IMR-90 (cell line): ENCODE data around the gene BRD8. TPM values are rescaled to one million over a fixed set of nuclear protein-coding genes. Genes with fewer than 3 reads are reported as not detected.
A peak's percentile ranks its signal among the peaks of the same experiment; 100 is the strongest.

ENCODE experiments used
- ATAC-seq: fragments of 200-7000 bp; cut with Tn5 transposase; 2 replicates; pipeline ENCODE4 v1.9.1; 2020; ENCODE audit warnings: low read depth, mild to moderate bottlenecking, moderate library complexity
- BruUV-seq: library from RNA; stranded (reverse); fragments of 400-500 nt; replicated peaks from 2 replicates; lab custom pipeline; 2021; lab: Mats Ljungman, UMichigan
- CTCF ChIA-PET: fragments of 300-600 bp; formaldehyde crosslinking; extraction: SDS; loops from one replicate; lab custom pipeline; 2021; ENCODE audit warnings: antibody characterized with exemption; lab: Yijun Ruan, JAX
- POLR2A ChIA-PET: fragments of 300-600 bp; sonication (Branson Sonifier 250); formaldehyde crosslinking; loops from one replicate; lab custom pipeline; 2022; ENCODE audit warnings: antibody characterized with exemption; ENCODE audit not compliant: unreplicated experiment; lab: Charles Lee
- DNase-seq: peaks from one replicate; pipeline ENCODE4 v3.0.0; 2013
- H2AFZ ChIP-seq: replicated peaks from 2 replicates; pipeline ENCODE3; 2013; ENCODE audit warnings: low read length, mild to moderate bottlenecking; ENCODE audit not compliant: poor library complexity
- H2AK5ac ChIP-seq: 2 replicates; pipeline ENCODE4 v1.6.1; 2013; ENCODE audit warnings: low read depth, low read length, inconsistent platforms
- H2AK9ac ChIP-seq: replicated peaks from 2 replicates; pipeline ENCODE3; 2013; ENCODE audit warnings: mild to moderate bottlenecking, low read depth, low read length, moderate library complexity; ENCODE audit not compliant: poor library complexity
- H2BK120ac ChIP-seq: 2 replicates; pipeline ENCODE4 v1.6.1; 2013; ENCODE audit warnings: low read depth, low read length, inconsistent platforms
- H2BK15ac ChIP-seq: 3 replicates; pipeline ENCODE4 v1.6.1; 2013; ENCODE audit warnings: low read depth, low read length, inconsistent platforms
- H2BK20ac ChIP-seq: 2 replicates; pipeline ENCODE4 v1.6.1; 2013; ENCODE audit warnings: low read depth, mild to moderate bottlenecking, inconsistent platforms, low read length, moderate library complexity
- H2BK5ac ChIP-seq: 2 replicates; pipeline ENCODE4 v1.6.1; 2013; ENCODE audit warnings: mild to moderate bottlenecking, low read depth, low read length, inconsistent platforms; ENCODE audit not compliant: poor library complexity, severe bottlenecking
- H3K14ac ChIP-seq: replicated peaks from 2 replicates; pipeline ENCODE4 v1.6.1; 2013; ENCODE audit warnings: low read depth, low read length, inconsistent platforms
- H3K18ac ChIP-seq: 2 replicates; pipeline ENCODE4 v1.6.1; 2013; ENCODE audit warnings: low read depth, low read length, control low read depth
- H3K23ac ChIP-seq: 2 replicates; pipeline ENCODE4 v1.6.1; 2013; ENCODE audit warnings: low read depth, low read length, inconsistent platforms
- H3K27ac ChIP-seq: 2 replicates; pipeline ENCODE4 v1.5.1; 2013; ENCODE audit warnings: mild to moderate bottlenecking, control low read depth, low read length; ENCODE audit not compliant: insufficient read depth
- H3K27me3 ChIP-seq: 2 replicates; pipeline ENCODE4 v1.6.1; 2013; ENCODE audit warnings: low read length; ENCODE audit not compliant: control insufficient read depth, insufficient read depth
- H3K36me3 ChIP-seq: 2 replicates; pipeline ENCODE4 v1.6.1; 2013; ENCODE audit warnings: low read length, mixed read lengths; ENCODE audit not compliant: control insufficient read depth, insufficient read depth
- H3K4ac ChIP-seq: 2 replicates; pipeline ENCODE4 v1.6.1; 2013; ENCODE audit warnings: low read depth, low read length, inconsistent platforms
- H3K4me1 ChIP-seq: 2 replicates; pipeline ENCODE4 v1.6.1; 2013; ENCODE audit warnings: low read length, mixed read lengths; ENCODE audit not compliant: control insufficient read depth, insufficient read depth
- H3K4me2 ChIP-seq: 2 replicates; pipeline ENCODE4 v1.6.1; 2013; ENCODE audit warnings: low read depth, mild to moderate bottlenecking, control low read depth, low read length, moderate library complexity
- H3K4me3 ChIP-seq: 2 replicates; pipeline ENCODE4 v1.5.1; 2013; ENCODE audit warnings: low read depth, mild to moderate bottlenecking, control low read depth, low read length, moderate library complexity; ENCODE audit not compliant: insufficient read depth
- H3K56ac ChIP-seq: 2 replicates; pipeline ENCODE4 v1.6.1; 2013; ENCODE audit warnings: low read length, inconsistent platforms; ENCODE audit not compliant: insufficient read depth; ENCODE audit errors: extremely low read depth
- H3K79me1 ChIP-seq, 2 experiments: 2 replicates each; pipeline ENCODE4 v1.6.1; 2013; ENCODE audit warnings: low read length in 2 of 2, inconsistent platforms in 1 of 2, low read depth in 1 of 2
- H3K9ac ChIP-seq: 2 replicates; pipeline ENCODE4 v1.6.1; 2013; ENCODE audit warnings: low read depth, low read length, control low read depth
- H3K9me1 ChIP-seq: 2 replicates; pipeline ENCODE4 v1.6.1; 2013; ENCODE audit warnings: low read length, inconsistent platforms; ENCODE audit not compliant: insufficient read depth
- H3K9me3 ChIP-seq: 2 replicates; pipeline ENCODE4 v1.6.1; 2013; ENCODE audit warnings: low read length; ENCODE audit not compliant: control insufficient read depth, insufficient read depth
- H4K20me1 ChIP-seq: 2 replicates; pipeline ENCODE4 v1.6.1; 2013; ENCODE audit warnings: low read length, inconsistent platforms; ENCODE audit not compliant: insufficient read depth
- H4K5ac ChIP-seq: 2 replicates; pipeline ENCODE4 v1.6.1; 2013; ENCODE audit warnings: mild to moderate bottlenecking, low read depth, low read length, control low read depth
- H4K8ac ChIP-seq, 2 experiments: 2 replicates each; pipeline ENCODE4 v1.6.1; 2013; ENCODE audit warnings: low read depth in 2 of 2, low read length in 2 of 2, control low read depth in 1 of 2, inconsistent platforms in 1 of 2
- H4K91ac ChIP-seq: 2 replicates; pipeline ENCODE4 v1.6.1; 2013; ENCODE audit warnings: low read depth, low read length, inconsistent platforms; ENCODE audit not compliant: insufficient read depth
- CEBPB ChIP-seq: IDR thresholded peaks from 2 replicates; pipeline ENCODE4 v1.6.1; 2012; ENCODE audit warnings: low read depth, low read length, improper control_type of control experiment
- CHD1 ChIP-seq: IDR thresholded peaks from 2 replicates; pipeline ENCODE4 v1.6.1; 2012; ENCODE audit warnings: low read depth, low read length, improper control_type of control experiment
- CTCF ChIP-seq: conservative IDR thresholded peaks from 2 replicates; pipeline ENCODE4 v1.5.1; 2012; ENCODE audit warnings: mild to moderate bottlenecking, low read depth, low read length, improper control_type of control experiment
- ELK1 ChIP-seq: fragments of 150-350 bp; IDR thresholded peaks from 2 replicates; pipeline ENCODE4 v1.6.1; 2016; ENCODE audit warnings: low read depth, mild to moderate bottlenecking, low read length, moderate library complexity, borderline replicate concordance
- MAFK ChIP-seq: IDR thresholded peaks from 2 replicates; pipeline ENCODE4 v1.6.1; 2012; ENCODE audit warnings: low read depth, low read length, improper control_type of control experiment
- MXI1 ChIP-seq: IDR thresholded peaks from 2 replicates; pipeline ENCODE4 v1.6.1; 2012; ENCODE audit warnings: low read depth, mild to moderate bottlenecking, low read length, moderate library complexity, borderline replicate concordance
- POLR2A ChIP-seq: IDR thresholded peaks from 2 replicates; pipeline ENCODE4 v1.6.1; 2012; ENCODE audit warnings: mild to moderate bottlenecking, low read depth, low read length
- RAD21 ChIP-seq: IDR thresholded peaks from 2 replicates; pipeline ENCODE4 v1.6.1; 2012; ENCODE audit warnings: low read length, improper control_type of control experiment
- RCOR1 ChIP-seq: IDR thresholded peaks from 2 replicates; pipeline ENCODE4 v1.6.1; 2012; ENCODE audit warnings: mild to moderate bottlenecking, low read length, improper control_type of control experiment; ENCODE audit not compliant: insufficient replicate concordance
- RFX5 ChIP-seq: IDR thresholded peaks from 2 replicates; pipeline ENCODE4 v1.8.0; 2012; ENCODE audit warnings: low read depth, mild to moderate bottlenecking, low read length, moderate library complexity
- SMC3 ChIP-seq: fragments of 150-350 bp; IDR thresholded peaks from 2 replicates; pipeline ENCODE4 v1.6.1; 2016; ENCODE audit warnings: low read depth, mild to moderate bottlenecking, antibody characterized with exemption, low read length, moderate library complexity
- USF2 ChIP-seq: fragments of 150-350 bp; IDR thresholded peaks from 2 replicates; pipeline ENCODE4 v1.6.1; 2017; ENCODE audit warnings: mild to moderate bottlenecking, antibody characterized with exemption, low read length, low read depth
- WGBS, 2 experiments: methylation state at CpG; one replicate each; pipeline versions ENCODE4 v1.1.5 to v1.1.7; 2013; ENCODE audit warnings: missing lambda C conversion rate in 2 of 2; ENCODE audit not compliant: insufficient read length in 1 of 2; ENCODE audit errors: extremely low coverage in 2 of 2; 5-methylcytosine and 5-hydroxymethylcytosine counted together
- dilution Hi-C: fragments of 300-500 bp; cut with HindIII; formaldehyde crosslinking; loops from one replicate; pipeline ENCODE4 v1.14.3; 2018; ENCODE audit warnings: low sequenced_read_pairs; ENCODE audit not compliant: unreplicated experiment
- in situ Hi-C: fragments of 300-500 bp; cut with MboI; formaldehyde crosslinking; loops from 3 replicates; pipeline ENCODE4 v1.14.3; 2019; ENCODE audit warnings: low sequenced_read_pairs, inconsistent platforms, mixed read lengths
- intact Hi-C: fragments of 100-400 bp; cut with micrococcal nuclease; formaldehyde crosslinking; loops from 2 replicates; pipeline ENCODE4 v1.10.0; 2022
- polyA plus RNA-seq, 3 experiments: library from polyadenylated mRNA; depleted of rRNA; stranded (reverse); fragments of >200 nt; gene quantifications; 2 replicates each; pipeline ENCODE4 v1.2.3, GENCODE V29; 2012; ENCODE audit warnings: low replicate concordance in 1 of 3
- total RNA-seq: library from RNA; depleted of rRNA; stranded (reverse); fragments of >200 nt; gene quantifications from 2 replicates; pipeline ENCODE4 v1.2.3, GENCODE V29; 2012

The BRD8 gene
- total and polyA plus RNA-seq, 2 of the 4 experiments (the other 2 are of a cell fraction): 36.9 to 43.6 TPM

- Histone ChIP-seq H3K27ac (no peak within 1 kb of the TSS), H2AK9ac (no peak within 1 kb of the TSS), H4K20me1 (no peaks in the 10 kb centered on the region), H3K79me1 (no peaks in the 10 kb centered on the region), H2BK20ac (no peak within 1 kb of the TSS), H3K56ac (no peak within 1 kb of the TSS; the same call in 1 of the 2 replicates), H3K4me2 (peak within 1 kb of the TSS; percentile 80), H4K8ac (peak within 1 kb of the TSS; percentile 8 to 62; a peak in 1 of 4 replicates), H4K91ac (no peak within 1 kb of the TSS), H3K4ac (no peak within 1 kb of the TSS), H2BK15ac (no peak within 1 kb of the TSS), H3K9me1 (no peaks in the 10 kb centered on the region), H2BK5ac (no peak within 1 kb of the TSS), H3K4me1 (no peaks in the 10 kb centered on the region), H3K23ac (no peak within 1 kb of the TSS), H4K5ac (no peak within 1 kb of the TSS), H2AK5ac (no peak within 1 kb of the TSS), H3K4me3 (peak within 1 kb of the TSS; percentile 41), H3K9ac (no peak within 1 kb of the TSS), H3K36me3 (no peaks in the 10 kb centered on the region), H2AFZ (peak within 1 kb of the TSS; percentile 84), H3K27me3 (no peaks in the 10 kb centered on the region; the same call in 1 of the 2 replicates), H2BK120ac (no peak within 1 kb of the TSS), H3K14ac (no peak within 1 kb of the TSS), H3K18ac (no peak within 1 kb of the TSS), H3K9me3 (no peaks in the 10 kb centered on the region)
- ChIA-PET CTCF (interaction anchor here (0.6 kb wide), 1 partner anchor 72 kb away, joined by 3 read pairs; no protein-coding TSS in a partner anchor), POLR2A (no interaction called here)
- no TSS peak for BruUV-seq
- in situ Hi-C loops (loop anchor here (10.0 to 25.0 kb wide), 3 partner anchors 102 to 502 kb away; partner anchors contain the start of gene FAM13B), intact Hi-C loops (no loop called here), dilution Hi-C loops (no loop called here)
- no peak for TF ChIP-seq CTCF
- TF ChIP-seq CHD1: no peak
- TF ChIP-seq USF2: no peak
- no peak for TF ChIP-seq RFX5
- TF ChIP-seq CEBPB: no peak
- TF ChIP-seq POLR2A: no peak
- no peak for TF ChIP-seq RAD21
- TF ChIP-seq SMC3: no peak
- no peak for TF ChIP-seq ELK1
- no peak for TF ChIP-seq MXI1
- TF ChIP-seq MAFK: no peak
- TF ChIP-seq RCOR1: no peak
- ATAC-seq (peak; percentile 88), DNase-seq (peak; percentile 40)
- WGBS, 2 experiments: 14% methylated on average over 13 of the region's 31 CpGs; no CpG with 5 or more reads in 1 of the 2 experiments
Measured at GRCh38 chr5:138138949-138139780, 39.3 kb downstream of the BRD8 start, which contains the start of gene NME5. Gene NME5, minus strand, starts transcription at chr5:138139428. Its CDS starts 648 bp downstream, at chr5:138138780.
